SU-DHL-6 (cell line): ENCODE data around the gene PLCB1.

Source experiments
- H2AFZ ChIP-seq: fragments of 200-600 bp; sonication (generic); 2 replicates; pipeline ENCODE4 v1.6.1; 2014; ENCODE audit warnings: low read depth, mild to moderate bottlenecking, moderate library complexity, mixed read lengths, antibody characterized with exemption, low read length; ENCODE audit not compliant: severe bottlenecking
- H3F3A ChIP-seq: fragments of 200-600 bp; shearing (Covaris generic); 2 replicates; pipeline ENCODE4 v1.6.0; 2016; ENCODE audit warnings: antibody characterized with exemption, mild to moderate bottlenecking; ENCODE audit not compliant: insufficient read depth
- H3K27ac ChIP-seq: fragments of 200-600 bp; sonication (generic); 2 replicates; pipeline ENCODE4 v1.5.1; 2016; ENCODE audit warnings: low read depth, mild to moderate bottlenecking, low read length, moderate library complexity, mixed read lengths
- H3K27me3 ChIP-seq: fragments of 200-600 bp; sonication (generic), shearing (Covaris generic); 2 replicates; pipeline ENCODE4 v1.6.0; 2014; ENCODE audit warnings: mild to moderate bottlenecking, low read length
- H3K36me3 ChIP-seq: fragments of 200-600 bp; sonication (generic); 2 replicates; pipeline ENCODE4 v1.6.1; 2014; ENCODE audit warnings: mild to moderate bottlenecking, low read length, mixed read lengths
- H3K4me2 ChIP-seq: fragments of 300-600, 200-600 bp; shearing (Covaris generic), sonication (generic); 2 replicates; pipeline ENCODE4 v1.6.0; 2014; ENCODE audit warnings: low read length, low read depth, mild to moderate bottlenecking; ENCODE audit not compliant: poor library complexity, severe bottlenecking
- H3K4me3 ChIP-seq: fragments of 200-600 bp; sonication (generic); 2 replicates; pipeline ENCODE4 v1.5.1; 2014; ENCODE audit warnings: antibody characterized with exemption, low read length, mild to moderate bottlenecking, mixed read lengths; ENCODE audit not compliant: insufficient read depth, poor library complexity, severe bottlenecking
- H3K79me2 ChIP-seq: fragments of 200-600 bp; sonication (generic); 2 replicates; pipeline ENCODE4 v1.6.1; 2014; ENCODE audit warnings: mild to moderate bottlenecking, low read length, moderate library complexity; ENCODE audit not compliant: insufficient read depth
- H3K9ac ChIP-seq: fragments of 200-600 bp; sonication (generic); 2 replicates; pipeline ENCODE4 v1.7.0; 2014; ENCODE audit warnings: mild to moderate bottlenecking, low read length
- H3K9me2 ChIP-seq: fragments of 200-600 bp; sonication (generic); replicated peaks from 2 replicates; pipeline ENCODE4 v1.6.1; 2014; ENCODE audit warnings: low read length; ENCODE audit not compliant: insufficient read depth
- H3K9me3 ChIP-seq: fragments of 200-600 bp; sonication (generic); 2 replicates; pipeline ENCODE4 v1.6.1; 2014; ENCODE audit warnings: low read length, mixed read lengths; ENCODE audit not compliant: insufficient read depth
- H4K20me1 ChIP-seq: fragments of 200-600 bp; sonication (generic); 2 replicates; pipeline ENCODE4 v1.6.1; 2014; ENCODE audit warnings: low read depth, mild to moderate bottlenecking, antibody characterized with exemption, low read length, moderate library complexity, mixed read lengths
- EZH2phosphoT487 ChIP-seq: fragments of 200-600 bp; sonication (generic), shearing (Covaris generic); conservative IDR thresholded peaks from 2 replicates; pipeline ENCODE4 v1.6.1; 2018; ENCODE audit warnings: mild to moderate bottlenecking, antibody characterized with exemption, low read length, moderate library complexity, mixed read lengths
- TF ChIP-seq, protein P1 (sequence below): fragments of 200-600 bp; sonication (generic); IDR thresholded peaks from one replicate; pipeline ENCODE4 v1.5.1; 2017; ENCODE audit warnings: antibody characterized with exemption, mild to moderate bottlenecking, low read length, moderate library complexity; ENCODE audit not compliant: insufficient read depth, poor library complexity, severe bottlenecking

Gene PLCB1

DNA sequence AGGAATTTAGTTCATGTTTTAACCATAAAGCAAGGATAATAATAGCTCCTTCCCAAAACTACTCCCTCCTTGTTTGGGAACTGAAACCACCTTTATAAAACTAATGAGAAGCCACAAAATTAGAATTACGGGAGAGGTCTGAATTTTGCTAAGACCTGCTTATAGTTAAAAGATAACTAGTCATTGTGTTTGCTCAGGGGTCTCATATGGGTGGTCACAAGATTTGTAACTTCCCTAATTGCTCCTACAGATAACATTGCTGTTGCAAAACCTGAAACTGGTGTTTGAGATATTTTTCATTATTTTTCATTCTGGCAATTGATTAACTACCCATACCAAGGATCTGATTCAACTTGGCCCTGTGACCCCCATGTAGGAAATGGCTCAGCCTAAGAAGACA, 782.4 kb downstream of the PLCB1 start:
- Histone ChIP-seq H3K4me2 (no peak overlapping the region), H3K9me3 (no peaks in the 10 kb centered on the region), H4K20me1 (no peaks in the 10 kb centered on the region), H3K79me2 (no peaks in the 10 kb centered on the region), H3K9me2 (no peaks in the 10 kb centered on the region), H3K27me3 (no peaks in the 10 kb centered on the region), H3F3A (no peaks in the 10 kb centered on the region), H3K36me3 (no peaks in the 10 kb centered on the region), H3K27ac (no peak overlapping the region), H3K4me3 (no peak overlapping the region), H3K9ac (no peak overlapping the region), H2AFZ (no peak overlapping the region)
- TF ChIP-seq EZH2phosphoT487: no peak
- TF ChIP-seq, protein P1, sequence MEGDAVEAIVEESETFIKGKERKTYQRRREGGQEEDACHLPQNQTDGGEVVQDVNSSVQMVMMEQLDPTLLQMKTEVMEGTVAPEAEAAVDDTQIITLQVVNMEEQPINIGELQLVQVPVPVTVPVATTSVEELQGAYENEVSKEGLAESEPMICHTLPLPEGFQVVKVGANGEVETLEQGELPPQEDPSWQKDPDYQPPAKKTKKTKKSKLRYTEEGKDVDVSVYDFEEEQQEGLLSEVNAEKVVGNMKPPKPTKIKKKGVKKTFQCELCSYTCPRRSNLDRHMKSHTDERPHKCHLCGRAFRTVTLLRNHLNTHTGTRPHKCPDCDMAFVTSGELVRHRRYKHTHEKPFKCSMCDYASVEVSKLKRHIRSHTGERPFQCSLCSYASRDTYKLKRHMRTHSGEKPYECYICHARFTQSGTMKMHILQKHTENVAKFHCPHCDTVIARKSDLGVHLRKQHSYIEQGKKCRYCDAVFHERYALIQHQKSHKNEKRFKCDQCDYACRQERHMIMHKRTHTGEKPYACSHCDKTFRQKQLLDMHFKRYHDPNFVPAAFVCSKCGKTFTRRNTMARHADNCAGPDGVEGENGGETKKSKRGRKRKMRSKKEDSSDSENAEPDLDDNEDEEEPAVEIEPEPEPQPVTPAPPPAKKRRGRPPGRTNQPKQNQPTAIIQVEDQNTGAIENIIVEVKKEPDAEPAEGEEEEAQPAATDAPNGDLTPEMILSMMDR: no peak

GRCh38 chr20:8917084-8917483, 785.0 kb downstream of the PLCB1 start:
- no peak for TF ChIP-seq EZH2phosphoT487
- TF ChIP-seq, protein P1: no peak
- H3K9ac ChIP-seq: no peak overlapping the region

DNA sequence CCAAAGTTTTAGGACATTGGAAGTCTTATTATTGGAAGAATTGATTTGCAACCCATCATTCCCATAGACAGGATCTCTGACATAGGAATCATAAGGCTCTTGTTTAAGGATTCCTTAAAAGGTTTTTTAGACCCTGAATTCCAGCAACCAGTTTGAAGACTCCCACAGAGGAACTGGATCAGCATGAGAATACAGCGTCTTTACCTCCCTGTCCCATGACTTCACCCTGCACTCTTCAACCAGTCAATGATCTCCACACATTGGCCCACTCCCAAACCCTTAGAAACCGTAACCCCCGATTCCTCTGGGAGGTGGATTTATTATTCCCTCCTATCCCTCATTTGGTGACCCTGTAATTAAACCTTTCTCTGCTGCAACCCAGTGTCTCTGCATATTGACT, 786.1 kb downstream of the PLCB1 start:
- Histone ChIP-seq H3K27me3 (no peaks in the 10 kb centered on the region), H3K9me3 (no peaks in the 10 kb centered on the region), H3K36me3 (no peaks in the 10 kb centered on the region), H3K27ac (no peak overlapping the region), H3K79me2 (no peaks in the 10 kb centered on the region), H3K9me2 (no peaks in the 10 kb centered on the region), H4K20me1 (no peaks in the 10 kb centered on the region), H3K4me2 (no peak overlapping the region), H3F3A (no peaks in the 10 kb centered on the region), H3K4me3 (no peak overlapping the region), H3K9ac (no peak overlapping the region), H2AFZ (no peak overlapping the region)
- TF ChIP-seq EZH2phosphoT487: no peak
- TF ChIP-seq, protein P1: no peak

More at GRCh38 chr20:8917084-8917483, 785.0 kb downstream of the PLCB1 start:
- no peaks in the 10 kb centered on the region for H3K27me3 ChIP-seq
- H3K9me2 ChIP-seq: no peaks in the 10 kb centered on the region
- no peaks in the 10 kb centered on the region for H3K36me3 ChIP-seq
- H3K4me2 ChIP-seq: no peak overlapping the region
- no peak overlapping the region for H2AFZ ChIP-seq
- H3K27ac ChIP-seq: no peak overlapping the region
- H3K79me2 ChIP-seq: no peaks in the 10 kb centered on the region
- no peaks in the 10 kb centered on the region for H3K9me3 ChIP-seq
- H3K4me3 ChIP-seq: no peak overlapping the region
- H4K20me1 ChIP-seq: no peaks in the 10 kb centered on the region
- H3F3A ChIP-seq: no peaks in the 10 kb centered on the region
